Ectodermal cell (in vitro differentiated cells): ENCODE data around the gene NUBP1.

ENCODE experiments used
- H3K27ac ChIP-seq: 2 replicates; pipeline ENCODE4 v1.7.0; 2013; ENCODE audit warnings: mild to moderate bottlenecking, low read depth, low read length; ENCODE audit not compliant: insufficient read depth, poor library complexity, severe bottlenecking
- H3K27me3 ChIP-seq: 2 replicates; pipeline ENCODE4 v1.7.0; 2013; ENCODE audit warnings: mild to moderate bottlenecking, low read length; ENCODE audit not compliant: insufficient read depth, control insufficient read depth, poor library complexity, severe bottlenecking
- H3K36me3 ChIP-seq: one replicate; pipeline ENCODE4 v1.7.0; 2013; ENCODE audit warnings: low read length; ENCODE audit not compliant: control insufficient read depth, insufficient read depth
- H3K4me1 ChIP-seq: one replicate; pipeline ENCODE4 v1.7.0; 2013; ENCODE audit warnings: low read length; ENCODE audit not compliant: control insufficient read depth, insufficient read depth
- H3K4me3 ChIP-seq: 2 replicates; pipeline ENCODE4 v1.7.0; 2013; ENCODE audit warnings: low read depth, low read length, control low read depth; ENCODE audit not compliant: insufficient read depth
- H3K9me3 ChIP-seq: 2 replicates; pipeline ENCODE4 v1.7.0; 2013; ENCODE audit warnings: mild to moderate bottlenecking, low read length, moderate library complexity; ENCODE audit not compliant: control insufficient read depth
- WGBS, 2 experiments: methylation state at CpG; one replicate each; pipeline ENCODE4 v1.1.7; 2013; ENCODE audit warnings: missing lambda C conversion rate in 2 of 2; 5-methylcytosine and 5-hydroxymethylcytosine counted together

NUBP1 gene

GRCh38 chr16:10791048-10791447 is 47.4 kb downstream of the NUBP1 start:
- H3K4me3 ChIP-seq, result no peak overlapping the region
- WGBS, 2 experiments, result 91 to 98% methylated on average over 4 of the region's 4 CpGs
- H3K27me3 ChIP-seq, result no peaks in the 10 kb centered on the region
- H3K4me1 ChIP-seq, result no peaks in the 10 kb centered on the region
- no peak overlapping the region for H3K27ac ChIP-seq
- H3K9me3 ChIP-seq, result no peaks in the 10 kb centered on the region
- H3K36me3 ChIP-seq, result no peaks in the 10 kb centered on the region

DNA sequence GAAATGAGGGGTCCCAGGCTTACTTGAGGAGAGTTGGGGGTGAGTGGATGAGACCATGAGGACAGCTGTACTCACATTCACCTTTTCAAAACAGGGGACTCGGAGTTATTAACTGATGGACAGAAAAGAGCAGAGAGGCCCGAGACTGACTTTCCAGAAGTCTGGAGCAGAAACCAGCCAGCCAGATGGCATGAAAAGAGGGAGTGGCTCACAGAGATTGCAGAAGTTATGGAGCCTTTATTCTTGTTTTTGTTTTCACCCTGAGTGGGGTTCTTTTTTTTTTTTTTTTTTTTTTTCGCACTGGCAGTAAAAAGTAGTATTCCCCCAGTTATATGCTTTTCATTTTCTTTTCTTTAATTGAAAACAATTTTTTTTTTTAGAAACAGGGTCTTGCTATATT is 56.1 kb downstream of the NUBP1 start:
- Histone ChIP-seq H3K9me3 (no peaks in the 10 kb centered on the region), H3K4me3 (no peak overlapping the region), H3K27me3 (no peaks in the 10 kb centered on the region), H3K27ac (no peak overlapping the region), H3K36me3 (no peaks in the 10 kb centered on the region), H3K4me1 (no peaks in the 10 kb centered on the region)
- 93 to 97% methylated on average over 2 of the region's 3 CpGs for WGBS, 2 experiments

GRCh38 chr16:10805334-10805733 is 61.7 kb downstream of the NUBP1 start:
- Histone ChIP-seq H3K4me3 (no peak overlapping the region), H3K36me3 (no peaks in the 10 kb centered on the region), H3K27me3 (no peaks in the 10 kb centered on the region), H3K9me3 (no peaks in the 10 kb centered on the region), H3K27ac (no peak overlapping the region), H3K4me1 (no peaks in the 10 kb centered on the region)
- WGBS, 2 experiments, result 84 to 90% methylated on average over 9 of the region's 9 CpGs

- no peak overlapping the region for H3K27ac ChIP-seq
- no peak overlapping the region for H3K4me3 ChIP-seq
- H3K9me3 ChIP-seq, result no peaks in the 10 kb centered on the region
- no peaks in the 10 kb centered on the region for H3K4me1 ChIP-seq
- WGBS, 2 experiments, result 97% methylated on average over 6 of the region's 6 CpGs
- no peaks in the 10 kb centered on the region for H3K27me3 ChIP-seq
- no peaks in the 10 kb centered on the region for H3K36me3 ChIP-seq
These were observed 63.1 kb downstream of the NUBP1 start for GRCh38 chr16:10806698-10807097.

GRCh38 chr16:10808218-10808617 is 64.6 kb downstream of the NUBP1 start:
- 92 to 95% methylated on average over 3 of the region's 3 CpGs for WGBS, 2 experiments
- no peaks in the 10 kb centered on the region for H3K9me3 ChIP-seq
- H3K27me3 ChIP-seq, result no peaks in the 10 kb centered on the region
- H3K4me1 ChIP-seq, result no peaks in the 10 kb centered on the region
- no peaks in the 10 kb centered on the region for H3K36me3 ChIP-seq
- H3K27ac ChIP-seq, result no peak overlapping the region
- no peak overlapping the region for H3K4me3 ChIP-seq

DNA sequence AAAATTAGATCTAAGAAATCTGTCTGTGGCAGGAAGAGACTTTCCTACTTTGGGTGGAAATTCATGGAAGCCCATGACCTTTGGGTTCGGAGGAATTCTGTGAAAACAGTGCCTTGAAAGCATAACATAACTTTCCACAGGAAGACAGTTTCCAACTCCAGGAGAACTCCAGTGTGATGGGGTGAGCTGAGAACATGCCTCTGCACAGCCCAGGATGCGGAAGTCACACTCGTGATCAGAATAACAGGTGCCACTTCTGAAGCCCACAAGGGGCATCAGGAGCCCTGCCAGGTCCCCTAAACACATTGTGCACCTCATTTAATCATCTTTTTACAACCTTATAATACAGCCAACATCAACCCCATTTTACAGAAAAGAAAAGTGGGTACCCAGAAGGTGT is 65.2 kb downstream of the NUBP1 start:
- Histone ChIP-seq H3K4me1 (no peaks in the 10 kb centered on the region), H3K9me3 (no peaks in the 10 kb centered on the region), H3K27me3 (no peaks in the 10 kb centered on the region), H3K4me3 (no peak overlapping the region), H3K27ac (no peak overlapping the region), H3K36me3 (no peaks in the 10 kb centered on the region)
- 93 to 100% methylated on average over 3 of the region's 3 CpGs for WGBS, 2 experiments

DNA sequence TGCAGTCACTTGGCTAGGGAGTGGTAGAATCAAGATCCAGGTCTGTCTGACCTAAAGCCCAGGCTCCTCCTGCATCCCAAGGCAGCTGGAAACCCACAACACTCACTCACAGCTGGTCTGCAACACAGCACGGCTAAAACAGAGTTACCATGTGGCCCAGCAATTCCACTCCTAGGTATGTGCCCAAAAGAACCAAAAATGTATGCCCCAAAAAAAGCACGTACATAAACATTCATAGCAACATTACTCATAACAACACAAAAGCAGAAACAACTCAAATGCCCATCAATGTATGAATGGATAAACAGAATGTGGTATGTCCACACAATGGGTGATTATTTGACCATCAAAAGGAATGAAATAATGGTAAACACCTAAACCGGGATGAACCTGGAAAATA is 66.1 kb downstream of the NUBP1 start:
- H3K9me3 ChIP-seq, result no peaks in the 10 kb centered on the region
- WGBS, 2 experiments, result 92 to 95% methylated on average over 3 of the region's 3 CpGs
- no peak overlapping the region for H3K27ac ChIP-seq
- H3K27me3 ChIP-seq, result no peaks in the 10 kb centered on the region
- no peak overlapping the region for H3K4me3 ChIP-seq
- H3K4me1 ChIP-seq, result no peaks in the 10 kb centered on the region
- H3K36me3 ChIP-seq, result no peaks in the 10 kb centered on the region

DNA sequence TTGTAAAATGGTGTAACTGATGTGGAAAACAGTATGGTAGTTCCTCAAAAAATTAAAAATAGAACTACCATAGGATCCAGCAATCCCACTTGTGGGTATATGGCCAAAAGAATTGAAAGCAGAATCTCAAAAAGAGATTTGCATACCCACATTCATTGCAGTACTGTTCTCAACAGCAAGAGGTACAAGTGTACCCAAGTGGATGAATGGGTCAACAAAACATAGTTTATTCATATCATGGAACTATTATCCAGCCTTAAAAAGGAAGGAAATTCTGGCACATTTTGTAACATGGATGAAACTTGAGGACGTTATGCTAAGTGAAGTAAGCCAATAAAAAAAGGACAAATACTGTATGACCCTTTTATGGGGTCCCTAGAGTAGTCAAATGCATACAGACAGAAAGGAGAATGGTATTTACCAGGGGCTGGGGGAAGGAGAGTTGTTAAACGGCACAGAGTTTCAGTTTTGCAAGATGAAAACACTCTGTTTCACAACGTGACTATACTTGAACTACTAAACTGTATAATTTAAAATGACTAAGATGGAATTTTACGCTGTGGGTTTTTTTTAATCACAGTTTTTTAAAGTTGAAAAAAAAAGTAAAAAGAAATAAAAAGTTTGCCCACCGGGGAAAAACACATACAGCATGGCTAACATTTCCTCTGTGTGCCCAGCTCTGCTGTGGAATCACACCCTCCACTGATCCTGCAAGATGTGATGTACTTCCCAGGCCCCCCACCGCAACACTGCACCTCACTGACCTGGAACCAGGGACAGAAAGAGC is 68.9 kb downstream of the NUBP1 start:
- 95 to 97% methylated on average over 6 of the region's 6 CpGs for WGBS, 2 experiments
- no peaks in the 10 kb centered on the region for H3K9me3 ChIP-seq

GRCh38 chr16:10813099-10813455 is 69.4 kb downstream of the NUBP1 start:
- Histone ChIP-seq H3K9me3 (no peaks in the 10 kb centered on the region), H3K4me1 (no peaks in the 10 kb centered on the region), H3K27me3 (peaks cover 6% of the 10 kb centered on the region), H3K27ac (no peak overlapping the region), H3K36me3 (no peaks in the 10 kb centered on the region), H3K4me3 (no peak overlapping the region)
- 92 to 93% methylated on average over 4 of the region's 4 CpGs for WGBS, 2 experiments

More for the DNA sequence above, 68.9 kb downstream of the NUBP1 start:
- peaks cover 2% of the 10 kb centered on the region for H3K27me3 ChIP-seq
- H3K4me3 ChIP-seq, result no peak overlapping the region
- no peak overlapping the region for H3K27ac ChIP-seq
- no peaks in the 10 kb centered on the region for H3K36me3 ChIP-seq
- H3K4me1 ChIP-seq, result no peaks in the 10 kb centered on the region

DNA sequence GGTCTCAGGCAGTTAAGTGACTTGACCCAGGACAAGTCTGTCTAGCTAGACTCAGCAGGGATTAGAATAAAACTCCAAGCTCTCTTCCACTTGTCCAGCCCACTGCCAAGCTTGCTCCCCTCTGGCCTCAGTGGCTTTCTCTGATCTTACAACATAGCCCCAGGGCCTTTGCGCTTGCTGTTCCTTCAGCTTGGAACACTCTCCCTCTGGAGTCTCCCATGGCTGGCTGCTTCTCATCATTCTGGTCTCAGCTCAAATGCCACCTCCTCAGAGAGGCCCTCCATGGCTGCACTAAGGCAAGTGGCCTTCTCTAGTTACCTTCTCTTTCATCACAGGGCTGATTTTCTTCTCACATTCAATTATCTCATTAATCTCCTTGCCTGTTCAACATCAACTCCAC is 73.9 kb downstream of the NUBP1 start:
- Histone ChIP-seq H3K36me3 (no peaks in the 10 kb centered on the region), H3K27ac (no peak overlapping the region), H3K27me3 (peaks cover 22% of the 10 kb centered on the region), H3K9me3 (no peaks in the 10 kb centered on the region), H3K4me1 (no peaks in the 10 kb centered on the region), H3K4me3 (no peak overlapping the region)
- 86 to 100% methylated on average over 1 of the region's 1 CpG for WGBS, 2 experiments
